K562 (cell line): ENCODE data around the gene UQCRC2. TPM values are rescaled to one million over a fixed set of nuclear protein-coding genes. Genes with fewer than 3 reads are reported as not detected.

ENCODE experiments used
- ATAC-seq: fragments of 200-7000 bp; cut with Tn5 transposase; 3 replicates; pipeline ENCODE4 v1.9.1; 2020; ENCODE audit warnings: moderate library complexity
- BruUV-seq: library from RNA; stranded (reverse); fragments of 400-500 nt; replicated peaks from 2 replicates; lab custom pipeline; 2021; lab: Mats Ljungman, UMichigan
- CTCF ChIA-PET: fragments of 300-600 bp; formaldehyde crosslinking; extraction: SDS; loops from one replicate; lab custom pipeline; 2021; ENCODE audit warnings: low intra/inter-chr PET ratio; lab: Yijun Ruan, JAX
- POLR2A ChIA-PET: fragments of 300-600, 350-650 bp; sonication (Branson Sonifier 250); formaldehyde crosslinking; extraction: SDS; loops from one replicate; lab custom pipeline; 2021; ENCODE audit warnings: antibody characterized with exemption, inconsistent platforms; lab: Yijun Ruan, JAX
- DNase-seq, 4 experiments: peaks; one replicate each; pipeline versions ENCODE4 v3.0.0 to v3.0.0-alpha.2; 2011 to 2018; ENCODE audit warnings: low spot score in 3 of 4, mixed read lengths in 3 of 4; ENCODE audit errors: extremely low read depth in 1 of 4
- FAIRE-seq: peaks from 2 replicates; lab custom pipeline; 2011; peaks lifted over from hg19 to GRCh38; lab: Jason Lieb, UNC
- H2AFZ ChIP-seq: 2 replicates; pipeline ENCODE4 v1.6.0; 2011; ENCODE audit warnings: low read depth, low read length, control low read depth, inconsistent platforms
- H3K27ac ChIP-seq: fragments of 200-600 bp; 3 replicates; pipeline ENCODE4 v1.8.0; 2011; ENCODE audit warnings: low read depth, mild to moderate bottlenecking, control low read depth, inconsistent platforms, low read length, moderate library complexity, mixed read lengths; ENCODE audit errors: extremely low read depth
- H3K27me3 ChIP-seq, 2 experiments: fragments of 300-600 bp in 1 of 2; 2 replicates in 1 of 2; 3 replicates in 1 of 2; pipeline versions ENCODE4 v1.6.0 to v1.8.0; 2011; ENCODE audit warnings: inconsistent platforms in 2 of 2, low read length in 2 of 2, mild to moderate bottlenecking in 1 of 2, mixed read lengths in 1 of 2, moderate library complexity in 1 of 2; ENCODE audit not compliant: control insufficient read depth in 2 of 2, insufficient read depth in 2 of 2
- H3K36me3 ChIP-seq: fragments of 300-600 bp; 3 replicates; pipeline ENCODE4 v1.8.0; 2011; ENCODE audit warnings: mild to moderate bottlenecking, low read length, inconsistent platforms; ENCODE audit not compliant: control insufficient read depth, insufficient read depth
- H3K4me1 ChIP-seq, 2 experiments: fragments of 200-600 bp in 1 of 2; replicated peaks in 1 of 2; 2 replicates in 1 of 2; 3 replicates in 1 of 2; pipeline versions ENCODE4 v1.5.1 to v1.8.0; 2011; ENCODE audit warnings: inconsistent platforms in 2 of 2, low read length in 2 of 2, mild to moderate bottlenecking in 1 of 2, mixed read lengths in 1 of 2, moderate library complexity in 1 of 2; ENCODE audit not compliant: control insufficient read depth in 2 of 2, insufficient read depth in 2 of 2
- H3K4me2 ChIP-seq: 2 replicates; pipeline ENCODE4 v1.6.1; 2011; ENCODE audit warnings: low read length, control low read depth, inconsistent platforms, mixed read lengths; ENCODE audit not compliant: insufficient read depth
- H3K4me3 ChIP-seq: fragments of 200-600 bp; sonication (generic), shearing (Covaris generic); 2 replicates; pipeline ENCODE4 v1.5.1; 2016; ENCODE audit warnings: control low read depth, inconsistent platforms
- H3K79me2 ChIP-seq: fragments of 200-600 bp; 3 replicates; pipeline ENCODE4 v1.8.0; 2011; ENCODE audit warnings: low read length, inconsistent platforms; ENCODE audit not compliant: control insufficient read depth, insufficient read depth
- H3K9ac ChIP-seq, 2 experiments: 2 replicates each; pipeline versions ENCODE4 v1.6.0 to v1.6.1; 2011; ENCODE audit warnings: low read depth in 2 of 2, low read length in 2 of 2, control low read depth in 1 of 2, inconsistent platforms in 1 of 2, mild to moderate bottlenecking in 1 of 2, mixed read lengths in 1 of 2; ENCODE audit not compliant: insufficient read depth in 1 of 2
- H3K9me1 ChIP-seq: one replicate; pipeline ENCODE4 v1.6.0; 2011; ENCODE audit warnings: inconsistent platforms, mild to moderate bottlenecking, low read length, moderate library complexity; ENCODE audit not compliant: control insufficient read depth, insufficient read depth
- H3K9me3 ChIP-seq: replicated peaks from 2 replicates; pipeline ENCODE4 v1.5.1; 2011; ENCODE audit warnings: low read depth, low read length, inconsistent platforms; ENCODE audit not compliant: control insufficient read depth, insufficient read depth
- H4K20me1 ChIP-seq: replicated peaks from 2 replicates; pipeline ENCODE4 v1.6.1; 2011; ENCODE audit warnings: low read length, inconsistent platforms, mixed read lengths; ENCODE audit not compliant: control insufficient read depth, insufficient read depth
- ADNP ChIP-seq: fragments of 200-800 bp; sonication (Bioruptor generic); IDR thresholded peaks from 2 replicates; pipeline ENCODE4 v1.6.1; 2016; ENCODE audit warnings: missing genetic modification characterization, missing compliant biosample characterization
- ASH1L ChIP-seq: fragments of 450-650 bp; IDR thresholded peaks from 2 replicates; pipeline ENCODE4 v1.6.1; 2018; ENCODE audit warnings: borderline replicate concordance, mild to moderate bottlenecking, low read depth; ENCODE audit not compliant: partially characterized antibody
- ATF1 ChIP-seq, 2 experiments: fragments of 450-650 bp in 1 of 2; IDR thresholded peaks; 2 replicates each; pipeline ENCODE4 v1.6.1; 2016; ENCODE audit warnings: missing compliant biosample characterization in 1 of 2, missing genetic modification characterization in 1 of 2
- CC2D1A ChIP-seq: fragments of 450-650 bp; IDR thresholded peaks from 2 replicates; pipeline ENCODE4 v1.6.1; 2017; ENCODE audit warnings: mild to moderate bottlenecking
- DIDO1 ChIP-seq: fragments of 450-650 bp; IDR thresholded peaks from 2 replicates; pipeline ENCODE4 v1.6.1; 2016; ENCODE audit warnings: low read depth, missing biosample characterization, missing genetic modification characterization
- FIP1L1 ChIP-seq: fragments of 200-400 bp; formaldehyde crosslinking; IDR thresholded peaks from 2 replicates; pipeline ENCODE4 v1.6.1; 2018; ENCODE audit warnings: mild to moderate bottlenecking, low read depth, low read length; ENCODE audit not compliant: poor library complexity, severe bottlenecking
- FOSL1 ChIP-seq: fragments of 200-800 bp; sonication (Bioruptor generic); conservative IDR thresholded peaks from 2 replicates; pipeline ENCODE4 v1.6.1; 2016; ENCODE audit warnings: missing genetic modification characterization, missing compliant biosample characterization
- FOXJ3 ChIP-seq: sonication (generic); formaldehyde crosslinking; IDR thresholded peaks from 2 replicates; pipeline ENCODE4 v1.4.0; 2020; ENCODE audit warnings: mild to moderate bottlenecking, missing genetic modification reagents
- HLTF ChIP-seq: fragments of 450-650 bp; IDR thresholded peaks from 2 replicates; pipeline ENCODE4 v1.6.1; 2016
- MCM3 ChIP-seq: fragments of 450-650 bp; IDR thresholded peaks from 2 replicates; pipeline ENCODE4 v1.6.1; 2016
- POLR3A ChIP-seq: IDR thresholded peaks from 2 replicates; pipeline ENCODE4 v1.6.1; 2011; ENCODE audit warnings: borderline replicate concordance, mild to moderate bottlenecking, moderate library complexity; ENCODE audit not compliant: insufficient read length, insufficient read depth; ENCODE audit errors: extremely low read depth
- RNF2 ChIP-seq: sonication (generic); IDR thresholded peaks from 2 replicates; pipeline ENCODE4 v1.6.1; 2016
- SP2 ChIP-seq: IDR thresholded peaks from 2 replicates; pipeline ENCODE4 v1.6.1; 2011; ENCODE audit warnings: mild to moderate bottlenecking, low read depth, low read length, moderate library complexity; ENCODE audit not compliant: poor library complexity, severe bottlenecking; ENCODE audit errors: extremely low read depth
- SRSF9 ChIP-seq: fragments of 200-400 bp; formaldehyde crosslinking; IDR thresholded peaks from 2 replicates; pipeline ENCODE4 v1.6.1; 2017; ENCODE audit warnings: low read depth, low read length, borderline replicate concordance
- XRCC3 ChIP-seq: fragments of 450-650 bp; IDR thresholded peaks from 2 replicates; pipeline ENCODE4 v1.6.1; 2017; ENCODE audit warnings: mild to moderate bottlenecking, moderate library complexity
- ZFX ChIP-seq: sonication (generic); formaldehyde crosslinking; IDR thresholded peaks from 2 replicates; pipeline ENCODE4 v1.8.0; 2022; ENCODE audit warnings: mild to moderate bottlenecking, missing genetic modification reagents, moderate library complexity
- ZNF785 ChIP-seq: fragments of 250-450 bp; sonication (Bioruptor Pico); IDR thresholded peaks from 2 replicates; pipeline ENCODE4 v1.4.0; 2020; ENCODE audit warnings: mild to moderate bottlenecking
- WGBS: fragments of 100-300 bp; shearing (Covaris generic); methylation state at CpG from one replicate; pipeline ENCODE4 v1.1.6; 2016; ENCODE audit warnings: low coverage, mixed read lengths; ENCODE audit not compliant: insufficient coverage; ENCODE audit errors: missing lambda C conversion rate; 5-methylcytosine and 5-hydroxymethylcytosine counted together
- in situ Hi-C: fragments of 300-500 bp; cut with MboI; formaldehyde crosslinking; loops from 4 replicates; pipeline ENCODE4 v1.15.0; 2018; ENCODE audit warnings: inconsistent platforms, mixed read lengths
- intact Hi-C: fragments of 100-400 bp; cut with micrococcal nuclease; formaldehyde crosslinking; loops from 2 replicates; pipeline ENCODE4 v1.14.2; 2022
- polyA plus RNA-seq, 8 experiments: library from polyadenylated mRNA; depleted of rRNA in 4 of 8; stranded (reverse) in 5 of 8; unstranded in 3 of 8; fragments of >200 nt; fragmentation: Nextera tagmentation in 2 of 8; fragmentation: Illumina TruSeq in 1 of 8; extraction: Ambion mirVana in 2 of 8; extraction: Trizol in 1 of 8; gene quantifications; 2 replicates each; pipeline versions ENCODE4 v1.2.1 to v1.2.3, GENCODE V29; 2011 to 2014; ENCODE audit warnings: inconsistent platforms in 1 of 8, missing spikeins in 1 of 8
- total RNA-seq, 7 experiments: library from RNA; depleted of rRNA in 6 of 7; stranded (reverse); fragments of >200 nt in 6 of 7; fragmentation: Illumina TruSeq in 2 of 7; extraction: Trizol in 2 of 7; gene quantifications; 2 replicates each; pipeline versions ENCODE4 v1.2.1 to v1.2.3, GENCODE V29; 2011 to 2021; ENCODE audit warnings: low replicate concordance in 1 of 7
- TF ChIP-seq, protein P1 (sequence below): fragments of 450-650 bp; formaldehyde crosslinking; IDR thresholded peaks from 2 replicates; pipeline ENCODE4 v1.4.0; 2020; ENCODE audit warnings: mild to moderate bottlenecking

UQCRC2 gene
- total and polyA plus RNA-seq, 9 of the 15 experiments (the other 6 are each of a cell fraction or from before 2014, with no cell fraction given), result 177 to 516 (median 319) TPM

- H3K36me3 ChIP-seq, result no peaks in the 10 kb centered on the region; the same call in 2 of the 3 replicates
- H3K79me2 ChIP-seq, result peaks cover 5% of the 10 kb centered on the region; the same call in 2 of the 3 replicates
- H2AFZ ChIP-seq, result no peak overlapping the region
- DNase-seq, result no peak
- H3K4me3 ChIP-seq, result no peak overlapping the region
- ChIA-PET CTCF (no interaction called here), POLR2A (no interaction called here)
- 83% methylated on average over 5 of the region's 5 CpGs for WGBS
- H3K27ac ChIP-seq, result no peak overlapping the region
- no TSS peak for BruUV-seq
- intact Hi-C loops (no loop called here), in situ Hi-C loops (no loop called here)
- no peak overlapping the region for H3K9ac ChIP-seq
- no peaks in the 10 kb centered on the region for H3K4me1 ChIP-seq
- no peak overlapping the region for H3K4me2 ChIP-seq
- FAIRE-seq, result no peak
- TF ChIP-seq MCM3 (no peak), DIDO1 (no peak), POLR3A (no peak), ASH1L (no peak), ZFX (no peak), SP2 (no peak), RNF2 (no peak), ATF1 (CRISPR knock-in tag; IDR thresholded peaks at IDR 0.05) (no peak), ATF1 (tag; IDR thresholded peaks at IDR 0.05) (no peak), HLTF (no peak), FIP1L1 (no peak), ADNP (tag) (no peak), CC2D1A (no peak), FOXJ3 (CRISPR knock-in tag) (no peak), ZNF785 (no peak), SRSF9 (no peak), XRCC3 (no peak), FOSL1 (tag) (no peak)
- TF ChIP-seq, protein P1, sequence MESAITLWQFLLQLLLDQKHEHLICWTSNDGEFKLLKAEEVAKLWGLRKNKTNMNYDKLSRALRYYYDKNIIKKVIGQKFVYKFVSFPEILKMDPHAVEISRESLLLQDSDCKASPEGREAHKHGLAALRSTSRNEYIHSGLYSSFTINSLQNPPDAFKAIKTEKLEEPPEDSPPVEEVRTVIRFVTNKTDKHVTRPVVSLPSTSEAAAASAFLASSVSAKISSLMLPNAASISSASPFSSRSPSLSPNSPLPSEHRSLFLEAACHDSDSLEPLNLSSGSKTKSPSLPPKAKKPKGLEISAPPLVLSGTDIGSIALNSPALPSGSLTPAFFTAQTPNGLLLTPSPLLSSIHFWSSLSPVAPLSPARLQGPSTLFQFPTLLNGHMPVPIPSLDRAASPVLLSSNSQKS, result no peak
- no peak for ATAC-seq
- H3K9me1 ChIP-seq, result no peaks in the 10 kb centered on the region
- no peaks in the 10 kb centered on the region for H3K27me3 ChIP-seq
- H4K20me1 ChIP-seq, result peaks cover 4% of the 10 kb centered on the region; the same call in 1 of the 2 replicates
- H3K9me3 ChIP-seq, result no peaks in the 10 kb centered on the region
Observed at GRCh38 chr16:22022151-22022550, 69.0 kb downstream of the UQCRC2 start.
